ENCODE data around the gene MOB3A.

DNA sequence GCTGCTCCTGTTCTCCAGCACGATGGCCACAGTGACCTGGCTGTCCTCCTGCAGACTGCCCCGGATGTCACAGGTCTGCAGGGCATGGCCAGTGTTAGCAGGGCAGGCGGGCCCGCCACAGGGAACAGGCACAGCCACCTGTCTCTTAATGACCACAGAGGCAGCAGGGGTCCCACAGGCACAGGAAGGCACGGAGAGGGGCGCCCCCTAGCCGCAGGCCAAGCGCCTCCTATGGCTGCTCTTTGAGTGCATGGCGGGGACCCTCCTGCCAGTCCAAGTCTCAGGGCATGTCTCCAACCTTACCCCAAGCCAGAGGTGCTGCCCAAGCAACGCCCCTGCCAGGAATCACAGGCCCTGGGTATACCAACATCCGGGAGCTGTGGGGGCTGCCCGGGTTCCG is 14.7 kb upstream of the MOB3A start:
- TF ChIP-seq, protein P1, sequence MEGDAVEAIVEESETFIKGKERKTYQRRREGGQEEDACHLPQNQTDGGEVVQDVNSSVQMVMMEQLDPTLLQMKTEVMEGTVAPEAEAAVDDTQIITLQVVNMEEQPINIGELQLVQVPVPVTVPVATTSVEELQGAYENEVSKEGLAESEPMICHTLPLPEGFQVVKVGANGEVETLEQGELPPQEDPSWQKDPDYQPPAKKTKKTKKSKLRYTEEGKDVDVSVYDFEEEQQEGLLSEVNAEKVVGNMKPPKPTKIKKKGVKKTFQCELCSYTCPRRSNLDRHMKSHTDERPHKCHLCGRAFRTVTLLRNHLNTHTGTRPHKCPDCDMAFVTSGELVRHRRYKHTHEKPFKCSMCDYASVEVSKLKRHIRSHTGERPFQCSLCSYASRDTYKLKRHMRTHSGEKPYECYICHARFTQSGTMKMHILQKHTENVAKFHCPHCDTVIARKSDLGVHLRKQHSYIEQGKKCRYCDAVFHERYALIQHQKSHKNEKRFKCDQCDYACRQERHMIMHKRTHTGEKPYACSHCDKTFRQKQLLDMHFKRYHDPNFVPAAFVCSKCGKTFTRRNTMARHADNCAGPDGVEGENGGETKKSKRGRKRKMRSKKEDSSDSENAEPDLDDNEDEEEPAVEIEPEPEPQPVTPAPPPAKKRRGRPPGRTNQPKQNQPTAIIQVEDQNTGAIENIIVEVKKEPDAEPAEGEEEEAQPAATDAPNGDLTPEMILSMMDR (IDR thresholded peaks at IDR 0.05) = peak; percentile 41
- no peak for TF ChIP-seq EZH2 (IDR thresholded peaks at IDR 0.05)
- TF ChIP-seq EZH2phosphoT487 (IDR thresholded peaks at IDR 0.05) = no peak

All from neural progenitor cell (in vitro differentiated cells).